Measurements from ENCODE around the gene BCKDK.

GRCh38 chr16:31111881-31112466, 3.8 kb downstream of the BCKDK start:
- no peak for TF ChIP-seq EZH2 (IDR thresholded peaks at IDR 0.05; ENCODE audit: low read depth, low read length, severe bottlenecking)
- TF ChIP-seq POLR2AphosphoS5 (IDR thresholded peaks at IDR 0.05; ENCODE audit: low read depth, low read length), result no peak
- TF ChIP-seq CTCF (IDR thresholded peaks at IDR 0.05; ENCODE audit: control extremely low read depth in 1 of 3, insufficient read depth in 1 of 3, low read depth in 1 of 3, low read length in 3 of 3), result no peak
- no peak for TF ChIP-seq EP300 (IDR thresholded peaks at IDR 0.05; ENCODE audit: borderline replicate concordance in 1 of 2, low read depth in 2 of 2, low read length in 2 of 2)
- TF ChIP-seq JUN (IDR thresholded peaks at IDR 0.05; ENCODE audit: low read depth, low read length), result no peak
- no peak for TF ChIP-seq GABPA (IDR thresholded peaks at IDR 0.05; ENCODE audit: borderline replicate concordance, insufficient read depth, low read length)
- TF ChIP-seq POLR2A (IDR thresholded peaks at IDR 0.05; ENCODE audit: control extremely low read depth in 1 of 2, low read depth in 2 of 2, low read length in 2 of 2), result no peak
